ENCODE data around the gene AS3MT.

DNA sequence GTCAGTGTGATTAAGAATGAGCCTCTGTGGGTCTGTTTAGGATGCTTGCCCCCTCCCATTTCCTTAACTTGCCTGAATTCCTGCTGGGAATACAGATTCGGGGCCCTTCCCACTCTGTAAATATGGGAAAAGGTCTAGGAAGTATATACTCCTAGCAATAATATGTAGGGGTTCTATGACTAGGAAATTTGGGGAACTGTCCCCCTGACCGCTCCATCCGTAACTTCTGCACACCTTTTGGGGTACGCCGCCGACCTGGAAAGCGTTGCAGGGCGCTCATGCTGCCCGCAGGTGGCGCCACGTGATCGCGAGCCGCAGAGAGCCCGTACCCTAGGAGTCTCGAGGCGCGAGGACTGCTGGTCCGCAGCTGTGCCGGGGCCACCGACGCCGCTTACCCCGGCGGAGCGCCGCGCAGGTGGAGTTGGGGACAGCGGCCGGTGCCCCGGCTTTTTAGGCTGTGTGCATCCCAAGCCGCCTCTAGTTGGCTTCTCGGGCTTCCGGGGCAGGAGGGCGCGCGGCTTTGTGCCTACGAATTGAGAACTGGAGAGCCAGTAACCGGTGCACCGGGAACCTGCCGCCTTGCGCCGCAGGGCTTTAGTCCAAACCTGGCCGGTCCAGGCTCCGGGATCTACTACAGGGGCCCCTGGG, 48.2 kb downstream of the AS3MT start:
- TF ChIP-seq, protein P1, sequence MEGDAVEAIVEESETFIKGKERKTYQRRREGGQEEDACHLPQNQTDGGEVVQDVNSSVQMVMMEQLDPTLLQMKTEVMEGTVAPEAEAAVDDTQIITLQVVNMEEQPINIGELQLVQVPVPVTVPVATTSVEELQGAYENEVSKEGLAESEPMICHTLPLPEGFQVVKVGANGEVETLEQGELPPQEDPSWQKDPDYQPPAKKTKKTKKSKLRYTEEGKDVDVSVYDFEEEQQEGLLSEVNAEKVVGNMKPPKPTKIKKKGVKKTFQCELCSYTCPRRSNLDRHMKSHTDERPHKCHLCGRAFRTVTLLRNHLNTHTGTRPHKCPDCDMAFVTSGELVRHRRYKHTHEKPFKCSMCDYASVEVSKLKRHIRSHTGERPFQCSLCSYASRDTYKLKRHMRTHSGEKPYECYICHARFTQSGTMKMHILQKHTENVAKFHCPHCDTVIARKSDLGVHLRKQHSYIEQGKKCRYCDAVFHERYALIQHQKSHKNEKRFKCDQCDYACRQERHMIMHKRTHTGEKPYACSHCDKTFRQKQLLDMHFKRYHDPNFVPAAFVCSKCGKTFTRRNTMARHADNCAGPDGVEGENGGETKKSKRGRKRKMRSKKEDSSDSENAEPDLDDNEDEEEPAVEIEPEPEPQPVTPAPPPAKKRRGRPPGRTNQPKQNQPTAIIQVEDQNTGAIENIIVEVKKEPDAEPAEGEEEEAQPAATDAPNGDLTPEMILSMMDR (IDR thresholded peaks at IDR 0.05), result peak; percentile 99 to 100 (median 99)
- peak in 1 of 2 donors; percentile 26 for TF ChIP-seq POLR2A (IDR thresholded peaks at IDR 0.05)

Data from uterus (tissue), 2 donors.